Peyer's patch (tissue), 4 donors: Measurements from ENCODE around the gene KRTAP10-11. TPM values are rescaled to one million over a fixed set of nuclear protein-coding genes. Genes with fewer than 3 reads are reported as not detected.

Experiments used
- DNase-seq, 3 donors: peaks; one replicate each; pipeline ENCODE4 v3.0.0-alpha.2; 2017 to 2019
- H3K27ac ChIP-seq, 4 donors: fragments of 200-600 bp; sonication (generic); one replicate each; pipeline ENCODE4 v1.5.1; 2016 to 2019
- H3K27me3 ChIP-seq, 2 donors: fragments of 200-600 bp; sonication (generic); one replicate each; pipeline ENCODE4 v1.5.1; 2019
- H3K36me3 ChIP-seq, 3 donors: fragments of 200-600 bp; sonication (generic); one replicate each; pipeline ENCODE4 v1.5.1; 2016 to 2019
- H3K4me1 ChIP-seq, 4 donors: fragments of 200-600 bp; sonication (generic); one replicate each; pipeline ENCODE4 v1.5.1; 2016 to 2019
- H3K4me3 ChIP-seq, 4 donors: fragments of 200-600 bp; sonication (generic); 1 replicate in 3 of 4; 2 replicates in 1 of 4; pipeline ENCODE4 v1.5.1; 2016 to 2019; ENCODE audit warnings: mild to moderate bottlenecking in 1 of 4
- H3K9me3 ChIP-seq, 4 donors: fragments of 200-600 bp; sonication (generic); one replicate each; pipeline ENCODE4 v1.5.1; 2016 to 2019; ENCODE audit warnings: mild to moderate bottlenecking in 1 of 4
- POLR2A ChIP-seq, 2 donors: fragments of 450-650 bp; IDR thresholded peaks; one replicate each; pipeline ENCODE4 v1.5.1; 2017; ENCODE audit warnings: antibody characterized with exemption in 2 of 2, mild to moderate bottlenecking in 2 of 2, moderate library complexity in 2 of 2
- total RNA-seq, 4 donors: library from RNA; depleted of rRNA; stranded (reverse); fragments of >200 nt; gene quantifications; one replicate each; pipeline ENCODE4 v1.1.0, GENCODE V29; 2016
- TF ChIP-seq, protein P1 (sequence below), 6 experiments: fragments of 450-650 bp in 4 of 6; fragments of 200-600 bp in 2 of 6; sonication (generic) in 1 of 6; IDR thresholded peaks; one replicate each; pipeline ENCODE4 v1.5.1; 2017 to 2019; ENCODE audit warnings: antibody characterized with exemption in 6 of 6, mild to moderate bottlenecking in 3 of 6, moderate library complexity in 1 of 6

KRTAP10-11 gene
- total RNA-seq, 4 donors from 2014 or later = not detected

DNA sequence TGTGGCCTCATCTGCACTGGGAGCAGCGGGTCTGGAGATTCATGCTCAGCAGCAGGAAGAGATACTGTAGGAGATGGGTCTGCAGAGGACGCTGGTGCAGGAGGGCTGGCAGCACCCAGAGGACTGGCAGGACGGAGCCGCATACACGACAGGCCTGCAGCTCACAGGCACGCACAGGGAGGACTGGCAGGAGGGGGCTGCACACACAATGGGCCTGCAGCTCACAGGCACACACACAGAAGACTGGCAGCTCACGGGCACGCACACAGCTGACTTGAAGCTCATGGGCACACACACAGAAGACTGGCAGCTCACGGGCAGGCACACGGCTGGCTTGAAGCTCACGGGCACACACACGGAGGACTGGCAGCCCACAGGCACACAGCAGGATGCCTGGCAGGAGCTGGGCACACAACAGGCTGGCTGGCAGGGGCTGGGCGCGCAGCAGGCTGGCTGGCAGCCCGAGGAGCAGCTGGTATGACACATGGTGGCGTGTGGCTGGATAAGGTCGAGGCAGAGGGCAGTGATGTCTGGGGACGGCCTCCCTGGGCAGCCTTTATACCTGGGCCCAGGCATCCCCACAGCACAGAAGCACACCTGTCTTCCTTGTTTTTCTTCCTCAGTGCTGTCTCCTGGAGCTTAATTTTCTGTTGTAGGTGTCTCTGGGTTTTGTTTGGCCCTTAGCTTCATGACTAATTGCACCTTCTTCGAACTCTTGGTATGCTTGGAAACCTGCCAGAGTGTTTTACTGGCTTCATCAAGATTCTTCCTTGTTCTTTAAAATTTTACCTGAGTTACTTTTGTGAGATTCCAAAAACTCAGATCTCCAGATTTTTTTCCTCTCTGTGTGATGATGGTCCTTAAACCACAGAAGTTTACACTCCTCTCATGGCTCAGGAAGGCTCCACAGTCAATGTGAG is 20.4 kb downstream of the KRTAP10-11 start, which contains the start of gene KRTAP12-2:
Gene KRTAP12-2 (minus strand): TSS at position 527 of the 920 bp plus-strand sequence. CDS start 41 bp downstream, at position 486.
- Histone ChIP-seq H3K27me3 (no peaks in the 10 kb centered on the region), H3K4me1 (no peaks in the 10 kb centered on the region), H3K36me3 (no peaks in the 10 kb centered on the region), H3K27ac (no peak within 1 kb of the TSS), H3K4me3 (no peak within 1 kb of the TSS), H3K9me3 (peaks cover 0 to 8% (median 2%) of the 10 kb centered on the region in 4 donors)
- DNase-seq = no peak
- TF ChIP-seq POLR2A (IDR thresholded peaks at IDR 0.05) = no peak
- TF ChIP-seq, protein P1, sequence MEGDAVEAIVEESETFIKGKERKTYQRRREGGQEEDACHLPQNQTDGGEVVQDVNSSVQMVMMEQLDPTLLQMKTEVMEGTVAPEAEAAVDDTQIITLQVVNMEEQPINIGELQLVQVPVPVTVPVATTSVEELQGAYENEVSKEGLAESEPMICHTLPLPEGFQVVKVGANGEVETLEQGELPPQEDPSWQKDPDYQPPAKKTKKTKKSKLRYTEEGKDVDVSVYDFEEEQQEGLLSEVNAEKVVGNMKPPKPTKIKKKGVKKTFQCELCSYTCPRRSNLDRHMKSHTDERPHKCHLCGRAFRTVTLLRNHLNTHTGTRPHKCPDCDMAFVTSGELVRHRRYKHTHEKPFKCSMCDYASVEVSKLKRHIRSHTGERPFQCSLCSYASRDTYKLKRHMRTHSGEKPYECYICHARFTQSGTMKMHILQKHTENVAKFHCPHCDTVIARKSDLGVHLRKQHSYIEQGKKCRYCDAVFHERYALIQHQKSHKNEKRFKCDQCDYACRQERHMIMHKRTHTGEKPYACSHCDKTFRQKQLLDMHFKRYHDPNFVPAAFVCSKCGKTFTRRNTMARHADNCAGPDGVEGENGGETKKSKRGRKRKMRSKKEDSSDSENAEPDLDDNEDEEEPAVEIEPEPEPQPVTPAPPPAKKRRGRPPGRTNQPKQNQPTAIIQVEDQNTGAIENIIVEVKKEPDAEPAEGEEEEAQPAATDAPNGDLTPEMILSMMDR (IDR thresholded peaks at IDR 0.05) = no peak

DNA sequence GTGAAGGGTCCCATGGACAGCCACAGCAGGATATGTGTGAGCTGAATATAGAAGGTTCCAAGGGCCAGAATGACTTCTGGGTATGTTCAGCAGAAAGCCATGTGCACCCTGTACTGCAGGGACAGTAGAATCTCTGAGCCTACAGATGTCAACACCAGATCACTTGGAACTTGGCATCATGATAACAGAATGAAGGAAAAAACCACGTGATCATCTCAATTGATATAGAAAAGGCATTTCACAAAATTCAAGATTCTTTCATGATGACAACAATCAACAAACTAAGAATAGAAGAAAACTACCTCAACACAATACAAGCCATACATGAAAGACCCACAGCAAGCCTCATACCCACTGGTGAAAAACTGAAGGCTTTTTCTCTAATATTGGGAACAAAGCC is 21.4 kb downstream of the KRTAP10-11 start:
- TF ChIP-seq POLR2A (IDR thresholded peaks at IDR 0.05) = no peak
- TF ChIP-seq, protein P1 (IDR thresholded peaks at IDR 0.05) = no peak
- no peak overlapping the region for H3K4me3 ChIP-seq
- H3K36me3 ChIP-seq = no peaks in the 10 kb centered on the region
- no peaks in the 10 kb centered on the region for H3K27me3 ChIP-seq
- no peak overlapping the region for H3K27ac ChIP-seq
- peaks cover 0 to 15% (median 4%) of the 10 kb centered on the region in 4 donors for H3K9me3 ChIP-seq
- no peaks in the 10 kb centered on the region for H3K4me1 ChIP-seq
- DNase-seq = no peak

DNA sequence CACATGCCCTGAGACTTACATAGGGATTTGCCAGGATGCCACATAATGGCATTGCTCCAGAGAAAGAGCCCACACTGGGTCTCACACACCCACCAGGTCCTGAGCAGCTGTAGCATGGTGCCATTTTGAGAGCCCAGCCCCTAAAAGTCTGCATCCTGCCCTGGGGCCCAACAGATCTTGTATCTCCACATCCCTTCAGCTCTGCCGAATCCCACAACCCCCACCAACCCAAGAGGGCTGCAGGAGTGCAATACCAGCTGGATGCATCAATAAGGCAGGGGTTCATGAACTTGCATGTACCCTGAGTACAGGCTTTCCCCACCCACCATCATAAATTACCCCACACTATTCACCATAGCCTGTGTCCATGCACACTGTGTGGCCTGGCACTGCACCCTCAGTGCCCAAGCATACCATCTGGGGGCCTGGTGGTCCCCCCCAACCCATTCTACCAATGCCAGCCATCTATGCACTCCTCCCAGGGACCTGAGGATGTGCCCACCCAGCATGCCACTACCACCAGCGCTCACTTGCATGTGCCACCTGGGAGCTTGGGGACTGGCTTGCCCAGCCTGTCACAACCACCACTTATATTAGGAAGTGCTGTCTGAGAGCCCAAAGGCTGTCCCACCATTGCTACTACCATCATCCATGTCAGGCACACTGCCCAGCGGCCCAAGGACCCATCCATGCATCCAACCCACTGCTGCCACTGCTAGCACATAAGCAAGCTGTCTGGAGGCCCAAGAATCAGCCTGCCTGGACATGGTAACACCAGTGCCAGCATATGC is 24.6 kb downstream of the KRTAP10-11 start:
- H3K36me3 ChIP-seq = no peaks in the 10 kb centered on the region
- no peak for DNase-seq
- H3K4me1 ChIP-seq = no peaks in the 10 kb centered on the region

DNA sequence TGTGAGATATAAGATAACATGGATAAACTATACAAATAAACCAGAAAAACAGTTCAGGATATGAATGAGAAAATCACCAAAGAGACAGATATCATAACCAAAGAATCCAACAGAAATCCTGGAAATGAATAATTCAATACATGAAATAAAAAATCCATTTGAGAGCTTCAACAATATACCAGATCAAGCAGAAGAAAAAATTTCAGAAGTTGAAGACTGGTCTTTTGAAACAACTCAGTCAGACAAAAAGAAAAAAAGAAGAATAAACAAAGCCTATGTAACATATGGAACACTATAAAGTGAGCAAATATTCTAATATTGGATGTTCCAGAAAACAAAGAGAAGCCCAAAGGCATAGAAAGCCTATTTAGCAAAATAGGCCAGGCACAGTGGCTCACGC is 25.7 kb downstream of the KRTAP10-11 start:
- no peak for DNase-seq
- Histone ChIP-seq H3K4me1 (no peaks in the 10 kb centered on the region), H3K27ac (no peak overlapping the region), H3K27me3 (no peaks in the 10 kb centered on the region), H3K36me3 (no peaks in the 10 kb centered on the region), H3K9me3 (peaks cover 0 to 15% (median 5%) of the 10 kb centered on the region in 4 donors), H3K4me3 (no peak overlapping the region)
- TF ChIP-seq POLR2A (IDR thresholded peaks at IDR 0.05) = no peak

More for the DNA sequence above, 24.6 kb downstream of the KRTAP10-11 start:
- Histone ChIP-seq H3K27ac (no peak overlapping the region), H3K4me3 (no peak overlapping the region), H3K27me3 (no peaks in the 10 kb centered on the region), H3K9me3 (peaks cover 0 to 15% (median 5%) of the 10 kb centered on the region in 4 donors)
- no peak for TF ChIP-seq POLR2A (IDR thresholded peaks at IDR 0.05)
- TF ChIP-seq, protein P1 (IDR thresholded peaks at IDR 0.05) = no peak

DNA sequence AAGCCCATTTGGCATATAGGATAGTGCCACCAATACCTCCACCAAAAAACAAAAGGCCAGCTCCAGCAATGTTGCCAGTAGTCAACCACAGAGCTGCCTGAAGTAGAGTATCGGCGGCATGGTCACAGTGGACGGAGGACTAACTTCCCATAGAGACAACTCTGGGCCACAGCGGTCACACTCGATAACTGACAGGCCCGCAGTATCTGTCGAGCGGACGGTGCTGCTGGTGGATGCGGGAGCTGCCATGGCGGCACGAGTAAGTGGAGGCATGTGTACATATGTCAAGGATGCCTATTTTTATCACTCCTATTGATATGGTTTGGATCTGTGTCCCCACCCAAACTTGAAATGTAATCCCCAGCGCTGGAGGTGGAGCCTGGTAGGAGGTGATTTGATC is 31.7 kb downstream of the KRTAP10-11 start:
- Histone ChIP-seq H3K4me1 (no peaks in the 10 kb centered on the region), H3K27ac (no peak overlapping the region), H3K27me3 (no peaks in the 10 kb centered on the region), H3K36me3 (no peaks in the 10 kb centered on the region), H3K9me3 (no peaks in the 10 kb centered on the region), H3K4me3 (no peak overlapping the region)
- TF ChIP-seq POLR2A (IDR thresholded peaks at IDR 0.05) = no peak
- TF ChIP-seq, protein P1 (IDR thresholded peaks at IDR 0.05) = no peak
- no peak for DNase-seq
